Measurements from ENCODE around the gene ANXA4.

ANXA4 gene

DNA sequence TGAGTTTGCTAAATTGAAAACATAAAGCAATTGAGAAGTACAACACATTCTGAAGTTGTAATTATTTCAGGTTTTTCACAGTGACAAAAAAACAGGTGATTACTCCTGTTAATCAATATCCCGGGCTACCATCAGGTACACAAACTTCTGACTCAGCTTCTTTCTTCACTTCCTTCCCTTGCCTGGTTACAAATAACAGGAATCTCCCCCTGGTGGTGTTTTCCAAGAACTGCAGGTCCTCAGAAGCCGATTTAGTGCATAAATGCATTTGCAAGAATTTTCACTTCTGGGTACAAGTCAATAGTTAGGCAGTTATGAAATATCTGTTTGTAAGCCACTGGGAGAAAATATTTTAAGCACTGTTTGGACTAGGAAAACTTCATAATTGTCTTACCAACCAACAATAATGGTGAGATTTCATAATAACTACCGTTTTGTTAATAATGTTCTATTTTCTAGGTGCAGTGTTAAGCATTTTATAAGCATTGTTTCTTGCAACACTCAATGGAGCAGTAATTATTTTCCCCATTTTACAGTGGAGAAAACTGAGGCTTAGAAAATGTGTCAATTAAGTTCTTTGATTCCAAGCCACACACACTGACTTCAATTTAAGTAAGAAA lies 75.1 kb downstream of the ANXA4 start:
- H3K27ac ChIP-seq, result no peak overlapping the region
- peak; percentile 90 for TF ChIP-seq CTCF (conservative IDR thresholded peaks at IDR 0.05)

- no peak for TF ChIP-seq CTCF (conservative IDR thresholded peaks at IDR 0.05)
- H3K27ac ChIP-seq, result no peak overlapping the region
Measured at GRCh38 chr2:69817729-69818501, 76.0 kb downstream of the ANXA4 start.

DNA sequence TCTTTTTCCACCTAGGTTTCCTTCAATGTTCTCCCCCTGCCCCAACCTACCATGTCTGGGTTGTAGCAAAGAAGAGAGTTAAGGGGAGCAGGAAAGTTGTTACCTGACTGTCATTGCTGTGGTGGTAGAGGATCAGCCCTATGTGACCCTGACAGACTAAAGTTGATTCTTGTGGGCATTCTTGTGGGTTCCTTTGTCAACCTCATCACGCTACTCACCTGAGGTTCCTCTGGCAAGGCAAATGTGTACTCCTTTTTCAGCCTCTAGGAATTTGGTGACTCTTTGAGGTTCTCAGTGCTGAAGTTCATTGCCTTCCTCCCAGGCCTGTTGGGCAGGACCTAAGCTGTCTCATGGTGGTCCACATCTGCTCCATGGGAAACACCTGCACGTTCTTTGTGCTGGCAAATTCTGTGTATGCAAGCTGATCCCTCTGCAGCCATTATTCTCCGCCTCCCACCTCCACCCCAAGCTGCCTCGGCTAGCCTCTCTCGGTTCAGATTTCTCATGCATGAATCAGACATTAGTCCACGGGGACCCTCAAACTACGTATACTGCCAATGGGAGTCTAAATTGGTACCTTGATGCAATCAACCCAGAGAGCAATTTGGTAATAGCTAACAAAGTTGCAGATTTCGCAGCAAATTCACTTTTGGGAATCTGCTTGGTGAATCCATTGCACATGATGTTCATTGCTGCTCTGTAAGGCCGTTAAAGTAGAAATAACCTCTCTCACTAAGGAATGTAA lies 86.0 kb downstream of the ANXA4 start:
- no peak for TF ChIP-seq CTCF (conservative IDR thresholded peaks at IDR 0.05)
- H3K27ac ChIP-seq, result peak overlapping the region; percentile 89

DNA sequence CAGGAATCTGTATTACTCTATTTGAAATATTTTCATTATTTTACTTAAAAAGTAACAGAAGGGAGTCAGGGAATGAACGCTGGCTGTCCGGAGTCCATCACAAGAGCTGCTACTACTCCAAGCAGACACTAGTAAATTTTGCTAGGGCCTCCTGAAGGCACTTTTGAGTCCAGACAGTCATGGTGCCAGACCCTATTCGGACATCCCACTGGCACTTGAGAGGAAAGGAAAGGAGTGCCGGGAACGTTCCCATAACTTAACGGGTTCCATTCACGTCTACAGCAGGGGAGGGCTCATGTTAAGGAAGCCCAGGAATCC lies 87.0 kb downstream of the ANXA4 start:
- no peak for TF ChIP-seq CTCF (conservative IDR thresholded peaks at IDR 0.05)
- H3K27ac ChIP-seq, result peak overlapping the region; percentile 89

- no peak for TF ChIP-seq CTCF (conservative IDR thresholded peaks at IDR 0.05)
- H3K27ac ChIP-seq, result peak within 1 kb of the TSS; percentile 89
Measured at GRCh38 chr2:69829256-69830044, 87.5 kb downstream of the ANXA4 start, which contains the start of gene GMCL1. TSS of gene GMCL1 (plus strand) at chr2:69829660. CDS start at chr2:69829893, 233 bp downstream.

GRCh38 chr2:69830045-69830905 lies 88.3 kb downstream of the ANXA4 start:
- TF ChIP-seq CTCF (conservative IDR thresholded peaks at IDR 0.05), result no peak
- H3K27ac ChIP-seq, result peak overlapping the region; percentile 89

DNA sequence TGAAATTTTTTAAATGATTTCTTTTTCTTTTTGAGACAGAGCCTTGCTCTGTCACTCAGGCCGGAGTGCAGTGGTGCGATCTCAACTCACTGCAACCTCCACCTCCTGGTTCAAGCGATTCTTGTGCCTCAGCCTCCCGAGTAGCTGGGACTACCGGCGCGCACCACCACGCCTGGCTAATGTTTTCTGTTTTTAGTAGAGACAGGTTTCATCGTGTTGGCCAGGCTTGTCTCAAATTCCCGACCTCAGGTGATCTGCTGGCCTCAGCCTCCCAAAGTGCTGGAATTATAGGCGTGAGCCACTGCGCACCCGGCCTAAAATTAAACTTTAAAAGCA lies 88.9 kb downstream of the ANXA4 start:
- H3K27ac ChIP-seq, result peak overlapping the region; percentile 89

Data from VCaP (cell line).